SK-N-SH (cell line): ENCODE results near the gene NAT8L. TPM values are rescaled to one million over a fixed set of nuclear protein-coding genes. Genes with fewer than 3 reads are reported as not detected.
A peak's percentile ranks its signal among the peaks of the same experiment; 100 is the strongest.

Source experiments
- CTCF ChIA-PET: fragments of 300-600, 350-600 bp; formaldehyde crosslinking; extraction: SDS; loops from one replicate; lab custom pipeline; 2021; lab: Yijun Ruan, JAX
- POLR2A ChIA-PET: fragments of 350-600 bp; sonication (Branson Sonifier 250); formaldehyde crosslinking; extraction: SDS; loops from one replicate; lab custom pipeline; 2020; ENCODE audit warnings: antibody characterized with exemption, inconsistent platforms; lab: Yijun Ruan, JAX
- DNase-seq: peaks from one replicate; pipeline ENCODE4 v3.0.0; 2012
- H2AFZ ChIP-seq: fragments of 200-600 bp; sonication (generic); 2 replicates; pipeline ENCODE4 v1.8.1; 2016; ENCODE audit warnings: antibody characterized with exemption, mild to moderate bottlenecking, low read depth
- H3F3A ChIP-seq: fragments of 200-600 bp; sonication (generic); replicated peaks from 2 replicates; pipeline ENCODE3; 2016; ENCODE audit warnings: antibody characterized with exemption, mild to moderate bottlenecking; ENCODE audit not compliant: insufficient read depth
- H3K27ac ChIP-seq, 2 experiments: fragments of 200-500 bp in 1 of 2; fragments of 200-600 bp in 1 of 2; sonication (Bioruptor generic) in 1 of 2; sonication (generic), shearing (Covaris generic) in 1 of 2; 2 replicates each; pipeline versions ENCODE4 v1.5.1 to v1.6.1; 2014 to 2016; ENCODE audit warnings: low read depth in 2 of 2, inconsistent platforms in 1 of 2, low read length in 1 of 2, mild to moderate bottlenecking in 1 of 2, mixed read lengths in 1 of 2
- H3K27me3 ChIP-seq: fragments of 200-600 bp; sonication (generic), shearing (Covaris generic); 2 replicates; pipeline ENCODE4 v1.6.1; 2016; ENCODE audit warnings: mixed run types; ENCODE audit not compliant: insufficient read depth
- H3K36me3 ChIP-seq, 2 experiments: fragments of 200-500 bp in 1 of 2; fragments of 200-600 bp in 1 of 2; sonication (Bioruptor generic) in 1 of 2; sonication (generic) in 1 of 2; replicated peaks in 1 of 2; 2 replicates each; pipeline versions ENCODE3 to v1.5.1; 2014 to 2016; ENCODE audit warnings: low read length in 1 of 2, mild to moderate bottlenecking in 1 of 2; ENCODE audit not compliant: insufficient read depth in 2 of 2, control insufficient read depth in 1 of 2
- H3K4me1 ChIP-seq, 2 experiments: fragments of 200-500 bp in 1 of 2; fragments of 200-600 bp in 1 of 2; sonication (Bioruptor generic) in 1 of 2; sonication (generic), shearing (Covaris generic) in 1 of 2; 2 replicates each; pipeline versions ENCODE4 v1.5.1 to v1.6.1; 2014 to 2016; ENCODE audit warnings: low read depth in 1 of 2, low read length in 1 of 2, mixed run types in 1 of 2; ENCODE audit not compliant: insufficient read depth in 2 of 2, control insufficient read depth in 1 of 2
- H3K4me2 ChIP-seq: fragments of 200-600 bp; sonication (generic), shearing (Covaris generic); 2 replicates; pipeline ENCODE4 v1.6.1; 2017; ENCODE audit warnings: mixed run types
- H3K4me3 ChIP-seq, 2 experiments: fragments of 200-500 bp in 1 of 2; fragments of 200-600 bp in 1 of 2; sonication (Bioruptor generic) in 1 of 2; sonication (generic), shearing (Covaris generic) in 1 of 2; 2 replicates each; pipeline versions ENCODE4 v1.5.1 to v1.8.1; 2014 to 2016; ENCODE audit warnings: low read depth in 2 of 2, inconsistent platforms in 1 of 2, low read length in 1 of 2, mild to moderate bottlenecking in 1 of 2, mixed read lengths in 1 of 2, moderate library complexity in 1 of 2
- H3K79me2 ChIP-seq: fragments of 200-600 bp; sonication (generic); 2 replicates; pipeline ENCODE4 v1.8.1; 2017; ENCODE audit warnings: mild to moderate bottlenecking; ENCODE audit not compliant: insufficient read depth
- H3K9ac ChIP-seq: fragments of 200-600 bp; sonication (generic); 2 replicates; pipeline ENCODE4 v1.6.1; 2017; ENCODE audit warnings: mixed run types
- H3K9me2 ChIP-seq: fragments of 200-600 bp; sonication (generic); 2 replicates; pipeline ENCODE4 v1.6.1; 2017; ENCODE audit warnings: mixed run types
- H3K9me3 ChIP-seq: fragments of 200-600 bp; sonication (generic); 2 replicates; pipeline ENCODE4 v1.6.1; 2017; ENCODE audit warnings: mixed run types, mild to moderate bottlenecking, moderate library complexity
- H4K20me1 ChIP-seq: fragments of 200-600 bp; sonication (generic); 2 replicates; pipeline ENCODE4 v1.6.1; 2017; ENCODE audit warnings: mild to moderate bottlenecking, mixed run types; ENCODE audit not compliant: insufficient read depth
- CTCF ChIP-seq: fragments of 200-600 bp; sonication (generic); IDR thresholded peaks from 2 replicates; pipeline ENCODE4 v1.6.1; 2017; ENCODE audit warnings: antibody characterized with exemption, mild to moderate bottlenecking, moderate library complexity
- EP300 ChIP-seq, 2 experiments: IDR thresholded peaks; 2 replicates each; pipeline versions ENCODE4 v1.4.0 to v1.6.1; 2012; ENCODE audit warnings: borderline replicate concordance in 1 of 2, low read depth in 1 of 2, low read length in 1 of 2
- EZH2phosphoT487 ChIP-seq: fragments of 200-600 bp; sonication (generic); IDR thresholded peaks from 2 replicates; pipeline ENCODE4 v1.6.1; 2017; ENCODE audit warnings: low read depth, mixed run types, mild to moderate bottlenecking, antibody characterized with exemption, moderate library complexity, borderline replicate concordance
- FOSL2 ChIP-seq: IDR thresholded peaks from 2 replicates; pipeline ENCODE4 v1.4.0; 2012; ENCODE audit warnings: low read depth, mild to moderate bottlenecking, moderate library complexity, borderline replicate concordance
- GABPA ChIP-seq: IDR thresholded peaks from 2 replicates; pipeline ENCODE4 v1.4.0; 2012; ENCODE audit warnings: low read depth, mild to moderate bottlenecking
- MEF2A ChIP-seq: IDR thresholded peaks from 2 replicates; pipeline ENCODE4 v1.4.0; 2012; ENCODE audit warnings: low read depth, borderline replicate concordance
- MXI1 ChIP-seq: IDR thresholded peaks from 2 replicates; pipeline ENCODE4 v1.6.1; 2012; ENCODE audit warnings: mild to moderate bottlenecking, low read depth, low read length, improper control_type of control experiment
- NFIC ChIP-seq: IDR thresholded peaks from 2 replicates; pipeline ENCODE4 v1.4.0; 2012; ENCODE audit warnings: borderline replicate concordance
- RCOR1 ChIP-seq: fragments of 150-350 bp; IDR thresholded peaks from 2 replicates; pipeline ENCODE4 v1.6.1; 2017; ENCODE audit warnings: antibody characterized with exemption, low read length
- RXRA ChIP-seq: IDR thresholded peaks from 2 replicates; pipeline ENCODE4 v1.4.0; 2012; ENCODE audit warnings: low read depth, mild to moderate bottlenecking, borderline replicate concordance
- SIN3A ChIP-seq: IDR thresholded peaks from 2 replicates; pipeline ENCODE4 v1.6.1; 2012; ENCODE audit warnings: low read depth, mild to moderate bottlenecking, low read length, moderate library complexity, borderline replicate concordance
- SMC3 ChIP-seq: IDR thresholded peaks from 2 replicates; pipeline ENCODE4 v1.6.1; 2012; ENCODE audit warnings: low read depth, low read length, improper control_type of control experiment
- TCF12 ChIP-seq: IDR thresholded peaks from 2 replicates; pipeline ENCODE4 v1.4.0; 2012
- TEAD4 ChIP-seq: IDR thresholded peaks from 2 replicates; pipeline ENCODE4 v1.4.0; 2012; ENCODE audit warnings: mild to moderate bottlenecking, borderline replicate concordance; ENCODE audit not compliant: insufficient read depth
- USF1 ChIP-seq: IDR thresholded peaks from 2 replicates; pipeline ENCODE4 v1.4.0; 2012; ENCODE audit warnings: low read depth, borderline replicate concordance
- YY1 ChIP-seq: IDR thresholded peaks from 2 replicates; pipeline ENCODE4 v1.4.0; 2012; ENCODE audit warnings: low read depth, mild to moderate bottlenecking
- ZBTB33 ChIP-seq: IDR thresholded peaks from 2 replicates; pipeline ENCODE4 v1.4.0; 2012; ENCODE audit warnings: low read depth, borderline replicate concordance
- WGBS: methylation state at CpG from one replicate; pipeline ENCODE4 v1.1.6; 2017; ENCODE audit warnings: low lambda C conversion rate; 5-methylcytosine and 5-hydroxymethylcytosine counted together
- polyA plus RNA-seq, 3 experiments: library from polyadenylated mRNA; depleted of rRNA; stranded (reverse); fragments of >200 nt; gene quantifications; 2 replicates each; pipeline ENCODE4 v1.2.3, GENCODE V29; 2012

NAT8L gene
- polyA plus RNA-seq, 1 of the 3 experiments (the other 2 are of a cell fraction) = 0.43 TPM

GRCh38 chr4:2068566-2068965 is 9.4 kb downstream of the NAT8L start:
- H2AFZ ChIP-seq = no peak overlapping the region
- TF ChIP-seq TCF12 (no peak), EP300 (IDR thresholded peaks at IDR 0.05; ENCODE audit: borderline replicate concordance in 1 of 2, low read depth in 1 of 2, low read length in 1 of 2) (no peak)
- WGBS = 94% methylated on average over 3 of the region's 11 CpGs
- H3K9me3 ChIP-seq = no peaks in the 10 kb centered on the region
- H3K4me1 ChIP-seq = no peaks in the 10 kb centered on the region; a peak in 1 of 4 replicates
- no peak overlapping the region for H3K27ac ChIP-seq
- ChIA-PET POLR2A (no interaction called here), CTCF (no interaction called here)
- H3K9me2 ChIP-seq = no peaks in the 10 kb centered on the region
- no peak overlapping the region for H3K9ac ChIP-seq
- no peaks in the 10 kb centered on the region for H4K20me1 ChIP-seq
- H3F3A ChIP-seq = no peaks in the 10 kb centered on the region
- no peaks in the 10 kb centered on the region for H3K27me3 ChIP-seq
- no peaks in the 10 kb centered on the region for H3K79me2 ChIP-seq
- H3K36me3 ChIP-seq = no peaks in the 10 kb centered on the region
- DNase-seq = no peak
- no peak overlapping the region for H3K4me2 ChIP-seq
- H3K4me3 ChIP-seq = no peak overlapping the region

GRCh38 chr4:2069161-2069971 is 10.2 kb downstream of the NAT8L start:
- H3K27me3 ChIP-seq = no peaks in the 10 kb centered on the region
- H3K4me3 ChIP-seq = no peak overlapping the region
- no peak overlapping the region for H3K9ac ChIP-seq
- peak; percentile 46 for DNase-seq
- no peaks in the 10 kb centered on the region; a peak in 1 of 4 replicates for H3K4me1 ChIP-seq
- no peaks in the 10 kb centered on the region for H3K79me2 ChIP-seq
- H3F3A ChIP-seq = no peaks in the 10 kb centered on the region
- H3K9me3 ChIP-seq = no peaks in the 10 kb centered on the region
- POLR2A ChIA-PET = interaction anchor here (0.6 kb wide), 1 partner anchor 10 kb away, joined by 3 read pairs; no protein-coding TSS in a partner anchor
- no peak overlapping the region for H3K4me2 ChIP-seq
- H3K36me3 ChIP-seq = no peaks in the 10 kb centered on the region
- TF ChIP-seq CTCF (no peak), YY1 (no peak), NFIC (no peak), ZBTB33 (no peak), FOSL2 (no peak), RCOR1 (no peak), EZH2phosphoT487 (no peak), GABPA (no peak), SIN3A (no peak), MXI1 (no peak), RXRA (no peak), USF1 (no peak), TCF12 (no peak), TEAD4 (no peak), MEF2A (no peak), SMC3 (no peak)
- TF ChIP-seq, all 33 proteins: peak for 0
- CTCF ChIA-PET = no interaction called here
- 74% methylated on average over 11 of the region's 17 CpGs for WGBS
- no peaks in the 10 kb centered on the region for H4K20me1 ChIP-seq
- no peak overlapping the region for H2AFZ ChIP-seq
- no peaks in the 10 kb centered on the region for H3K9me2 ChIP-seq
- no peak overlapping the region for H3K27ac ChIP-seq
